ENCODE results near the gene AATK.
"Not testable (repeated sequence)": the region's sequence is repeated elsewhere in the genome, so short reads cannot be mapped to it uniquely, and the experiment has no call there.

AATK gene

DNA sequence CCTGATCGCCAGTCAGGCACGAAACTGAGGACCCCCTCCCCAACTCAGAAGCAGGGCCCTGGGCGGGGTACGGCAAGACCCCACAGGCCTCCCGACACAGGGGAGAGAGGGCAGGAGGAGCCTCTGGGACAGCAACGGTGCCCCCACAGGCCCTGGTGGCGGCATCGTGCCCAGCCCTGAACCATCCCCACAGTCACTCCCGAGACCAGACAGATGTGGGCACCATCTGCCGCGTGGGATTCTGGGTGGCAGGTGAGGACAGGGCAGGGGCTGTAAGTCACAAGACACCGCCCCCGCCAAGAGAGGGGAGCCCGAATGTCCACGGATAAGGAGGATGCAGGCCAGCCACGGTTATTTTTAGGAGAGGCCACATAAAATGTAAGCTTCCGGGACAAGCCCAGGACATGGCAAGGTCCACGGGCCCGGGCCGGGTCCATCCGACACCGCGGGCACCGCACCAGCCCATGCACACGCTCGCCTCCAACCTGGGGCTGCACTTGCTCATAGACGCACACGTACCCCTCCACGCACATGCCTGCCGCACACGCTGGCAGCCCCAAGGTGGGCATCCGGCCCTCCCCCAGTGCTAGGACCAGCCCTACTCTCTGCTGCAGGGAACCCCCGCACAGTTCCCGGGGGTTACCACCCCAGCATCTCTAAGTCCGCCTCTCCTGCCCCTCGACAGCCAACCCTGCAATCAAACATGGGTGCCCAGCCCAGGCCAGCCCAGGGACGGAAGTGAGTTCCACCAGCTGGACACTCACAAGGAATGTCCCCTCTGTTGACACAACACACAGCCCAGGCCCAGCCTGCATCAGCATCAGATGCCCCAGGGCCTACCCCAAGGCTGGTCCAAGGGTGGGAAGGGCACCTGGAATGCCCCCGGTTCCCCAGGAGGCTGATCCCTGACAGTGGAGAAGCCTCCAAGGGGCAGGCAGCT, 8.9 kb downstream of the AATK start:
- TF ChIP-seq ISL1 (CRISPR knock-in tag; IDR thresholded peaks at IDR 0.05) (no peak), ESRRG (CRISPR knock-in tag; IDR thresholded peaks at IDR 0.05) (no peak), BACH2 (CRISPR knock-in tag; IDR thresholded peaks at IDR 0.05; ENCODE audit: borderline replicate concordance) (no peak), ZFP30 (CRISPR knock-in tag; IDR thresholded peaks at IDR 0.05) (no peak), TSHZ2 (CRISPR knock-in tag; IDR thresholded peaks at IDR 0.05) (no peak), CREB5 (CRISPR knock-in tag; IDR thresholded peaks at IDR 0.05; ENCODE audit: low read depth) (no peak), ZC3H10 (CRISPR knock-in tag; IDR thresholded peaks at IDR 0.05) (no peak), TOX (CRISPR knock-in tag; IDR thresholded peaks at IDR 0.05; ENCODE audit: borderline replicate concordance) (no peak), CSDC2 (CRISPR knock-in tag; IDR thresholded peaks at IDR 0.05) (no peak), TCF4 (CRISPR knock-in tag; IDR thresholded peaks at IDR 0.05; ENCODE audit: borderline replicate concordance) (no peak)
- TF ChIP-seq, protein P1, sequence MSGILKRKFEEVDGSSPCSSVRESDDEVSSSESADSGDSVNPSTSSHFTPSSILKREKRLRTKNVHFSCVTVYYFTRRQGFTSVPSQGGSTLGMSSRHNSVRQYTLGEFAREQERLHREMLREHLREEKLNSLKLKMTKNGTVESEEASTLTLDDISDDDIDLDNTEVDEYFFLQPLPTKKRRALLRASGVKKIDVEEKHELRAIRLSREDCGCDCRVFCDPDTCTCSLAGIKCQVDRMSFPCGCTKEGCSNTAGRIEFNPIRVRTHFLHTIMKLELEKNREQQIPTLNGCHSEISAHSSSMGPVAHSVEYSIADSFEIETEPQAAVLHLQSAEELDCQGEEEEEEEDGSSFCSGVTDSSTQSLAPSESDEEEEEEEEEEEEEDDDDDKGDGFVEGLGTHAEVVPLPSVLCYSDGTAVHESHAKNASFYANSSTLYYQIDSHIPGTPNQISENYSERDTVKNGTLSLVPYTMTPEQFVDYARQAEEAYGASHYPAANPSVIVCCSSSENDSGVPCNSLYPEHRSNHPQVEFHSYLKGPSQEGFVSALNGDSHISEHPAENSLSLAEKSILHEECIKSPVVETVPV (CRISPR knock-in tag; IDR thresholded peaks at IDR 0.05): no peak
- ATAC-seq: no peak

- ATAC-seq: no peak
- no peak for TF ChIP-seq ARNTL (CRISPR knock-in tag; IDR thresholded peaks at IDR 0.05; ENCODE audit: borderline replicate concordance, low read depth)
- TF ChIP-seq ISL1 (CRISPR knock-in tag; IDR thresholded peaks at IDR 0.05): no peak
- no peak for TF ChIP-seq GLIS3 (CRISPR knock-in tag; IDR thresholded peaks at IDR 0.05)
- TF ChIP-seq, protein P2, sequence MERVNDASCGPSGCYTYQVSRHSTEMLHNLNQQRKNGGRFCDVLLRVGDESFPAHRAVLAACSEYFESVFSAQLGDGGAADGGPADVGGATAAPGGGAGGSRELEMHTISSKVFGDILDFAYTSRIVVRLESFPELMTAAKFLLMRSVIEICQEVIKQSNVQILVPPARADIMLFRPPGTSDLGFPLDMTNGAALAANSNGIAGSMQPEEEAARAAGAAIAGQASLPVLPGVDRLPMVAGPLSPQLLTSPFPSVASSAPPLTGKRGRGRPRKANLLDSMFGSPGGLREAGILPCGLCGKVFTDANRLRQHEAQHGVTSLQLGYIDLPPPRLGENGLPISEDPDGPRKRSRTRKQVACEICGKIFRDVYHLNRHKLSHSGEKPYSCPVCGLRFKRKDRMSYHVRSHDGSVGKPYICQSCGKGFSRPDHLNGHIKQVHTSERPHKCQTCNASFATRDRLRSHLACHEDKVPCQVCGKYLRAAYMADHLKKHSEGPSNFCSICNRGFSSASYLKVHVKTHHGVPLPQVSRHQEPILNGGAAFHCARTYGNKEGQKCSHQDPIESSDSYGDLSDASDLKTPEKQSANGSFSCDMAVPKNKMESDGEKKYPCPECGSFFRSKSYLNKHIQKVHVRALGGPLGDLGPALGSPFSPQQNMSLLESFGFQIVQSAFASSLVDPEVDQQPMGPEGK (CRISPR knock-in tag; IDR thresholded peaks at IDR 0.05; ENCODE audit: borderline replicate concordance): no peak
- no peak for TF ChIP-seq RARB (CRISPR knock-in tag; IDR thresholded peaks at IDR 0.05)
- TF ChIP-seq PPARA (CRISPR knock-in tag; IDR thresholded peaks at IDR 0.05; ENCODE audit: borderline replicate concordance): no peak
- no peak for TF ChIP-seq POU6F1 (CRISPR knock-in tag; IDR thresholded peaks at IDR 0.05; ENCODE audit: borderline replicate concordance, low read depth)
- TF ChIP-seq ZFP30 (CRISPR knock-in tag; IDR thresholded peaks at IDR 0.05): no peak
- no peak for TF ChIP-seq TCF4 (CRISPR knock-in tag; IDR thresholded peaks at IDR 0.05; ENCODE audit: borderline replicate concordance)
- TF ChIP-seq OSR1 (CRISPR knock-in tag; IDR thresholded peaks at IDR 0.05): no peak
- TF ChIP-seq ESRRG (CRISPR knock-in tag; IDR thresholded peaks at IDR 0.05): no peak
- TF ChIP-seq ZFP3 (CRISPR knock-in tag; IDR thresholded peaks at IDR 0.05): no peak
- no peak for TF ChIP-seq CSDC2 (CRISPR knock-in tag; IDR thresholded peaks at IDR 0.05)
- no peak for TF ChIP-seq CREB5 (CRISPR knock-in tag; IDR thresholded peaks at IDR 0.05; ENCODE audit: low read depth)
- no peak for TF ChIP-seq TOX (CRISPR knock-in tag; IDR thresholded peaks at IDR 0.05; ENCODE audit: borderline replicate concordance)
- no peak for TF ChIP-seq SNAI2 (CRISPR knock-in tag; IDR thresholded peaks at IDR 0.05)
Measured at GRCh38 chr17:81154961-81155360, 11.1 kb downstream of the AATK start.

- not testable (repeated sequence) for ATAC-seq
Measured at GRCh38 chr17:81154016-81154415, 12.0 kb downstream of the AATK start.

Data from SK-N-SH treated with all-trans-retinoic acid at 6 μM for 48 hours (cell line).